Nasal cavity respiratory epithelium epithelial cell of viscerocranial mucosa (primary cell): ENCODE data around the gene DENND5A. TPM values are rescaled to one million over a fixed set of nuclear protein-coding genes. Genes with fewer than 3 reads are reported as not detected.

Source experiments
- total RNA-seq: library from RNA; depleted of rRNA; stranded (reverse); fragments of >200 nt; gene quantifications from 2 replicates; pipeline ENCODE4 v1.2.3, GENCODE V29; 2014

Gene DENND5A
- 29.4 and 58.1 TPM in 2 replicates for total RNA-seq

DNA sequence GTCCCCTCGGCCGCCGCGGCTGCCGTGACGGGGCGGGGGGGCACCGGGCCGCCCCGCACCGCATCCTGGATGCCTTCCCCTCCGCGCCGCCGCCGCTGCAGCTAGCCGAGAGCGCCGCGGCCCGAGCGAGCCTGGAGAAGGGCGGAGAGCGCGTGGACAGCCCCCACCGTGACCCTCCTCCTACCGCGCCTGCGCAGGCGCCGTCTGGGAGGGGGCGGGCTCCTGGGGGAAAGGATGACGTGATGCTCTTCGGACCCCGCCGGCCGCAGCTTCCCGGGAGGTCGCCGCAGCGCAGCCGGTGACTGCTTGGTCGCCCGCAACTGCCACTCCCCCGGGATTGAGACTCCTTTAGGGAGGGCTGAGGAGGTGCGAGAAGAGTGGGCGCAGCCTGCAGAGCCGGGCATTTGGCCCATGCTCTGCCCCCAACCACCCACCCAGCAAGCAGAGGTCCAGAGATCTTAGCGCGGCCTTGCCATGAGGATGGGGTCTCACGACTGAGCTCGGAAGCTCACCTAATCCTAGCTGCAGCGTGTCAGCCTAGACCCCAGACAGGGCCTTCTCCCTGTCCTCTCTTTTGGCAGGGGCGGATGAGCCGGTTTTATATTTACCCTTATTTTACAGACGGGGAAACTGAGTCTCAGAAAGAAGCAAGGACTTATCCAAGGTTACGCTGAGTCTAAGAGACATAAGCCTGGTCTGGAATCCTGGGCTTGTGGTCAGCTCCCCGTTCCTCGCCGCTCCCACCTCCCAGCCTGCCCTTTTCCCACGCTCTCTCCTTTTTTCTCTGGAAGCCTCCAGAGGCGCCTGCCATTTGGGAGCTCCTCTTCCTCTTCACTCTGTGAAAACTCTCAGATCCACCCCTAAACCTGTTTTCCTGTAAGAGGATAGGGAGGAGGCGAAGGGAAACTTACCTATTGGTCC, at the start of gene DENND5A:
Gene DENND5A (minus strand): TSS at position 140 of the 921 bp plus-strand sequence. CDS start 281 bp downstream, outside the sequence.

DNA sequence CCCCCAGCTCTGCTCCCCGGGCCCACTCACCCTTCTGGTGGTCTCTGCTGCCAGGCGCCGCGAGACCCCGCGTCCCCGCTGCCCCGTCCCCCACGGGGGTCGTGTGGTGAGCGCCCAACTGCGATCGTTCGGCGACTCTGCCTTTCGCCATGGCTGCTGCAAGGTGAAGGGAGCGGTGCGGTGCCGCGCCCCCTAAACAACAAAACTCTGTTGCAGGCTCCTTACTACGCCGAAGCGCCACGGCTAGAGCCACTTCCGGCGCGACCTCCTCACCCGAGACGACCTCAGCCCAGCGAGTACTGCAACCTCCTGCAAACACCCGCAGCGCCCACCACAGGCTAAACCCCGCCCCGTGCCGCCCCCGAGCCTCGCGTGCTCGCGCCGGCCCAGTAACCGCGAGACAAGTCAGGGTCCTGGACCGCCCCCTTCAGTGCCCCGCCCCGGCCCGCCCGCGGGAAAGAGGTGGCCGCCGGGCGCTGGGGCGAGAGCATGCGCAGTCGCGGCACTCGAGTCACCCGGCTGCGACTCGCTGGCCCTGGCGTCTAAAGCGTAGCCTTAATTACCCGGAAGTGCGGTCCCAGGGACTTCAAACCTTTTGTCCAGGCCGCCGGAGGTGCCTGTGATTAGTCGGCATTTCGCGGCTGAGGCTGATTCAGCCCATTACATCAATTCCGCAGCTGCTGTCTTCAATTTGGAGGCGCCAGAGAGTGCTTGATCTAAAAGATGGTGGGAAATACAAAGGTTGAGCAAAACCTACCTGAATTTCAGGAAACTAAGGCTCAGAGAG, 49.3 kb upstream of the DENND5A start, which contains the start of gene TMEM41B:
Gene TMEM41B (minus strand): TSS at position 303 of the 787 bp plus-strand sequence. CDS start 152 bp downstream, at position 151.

DNA sequence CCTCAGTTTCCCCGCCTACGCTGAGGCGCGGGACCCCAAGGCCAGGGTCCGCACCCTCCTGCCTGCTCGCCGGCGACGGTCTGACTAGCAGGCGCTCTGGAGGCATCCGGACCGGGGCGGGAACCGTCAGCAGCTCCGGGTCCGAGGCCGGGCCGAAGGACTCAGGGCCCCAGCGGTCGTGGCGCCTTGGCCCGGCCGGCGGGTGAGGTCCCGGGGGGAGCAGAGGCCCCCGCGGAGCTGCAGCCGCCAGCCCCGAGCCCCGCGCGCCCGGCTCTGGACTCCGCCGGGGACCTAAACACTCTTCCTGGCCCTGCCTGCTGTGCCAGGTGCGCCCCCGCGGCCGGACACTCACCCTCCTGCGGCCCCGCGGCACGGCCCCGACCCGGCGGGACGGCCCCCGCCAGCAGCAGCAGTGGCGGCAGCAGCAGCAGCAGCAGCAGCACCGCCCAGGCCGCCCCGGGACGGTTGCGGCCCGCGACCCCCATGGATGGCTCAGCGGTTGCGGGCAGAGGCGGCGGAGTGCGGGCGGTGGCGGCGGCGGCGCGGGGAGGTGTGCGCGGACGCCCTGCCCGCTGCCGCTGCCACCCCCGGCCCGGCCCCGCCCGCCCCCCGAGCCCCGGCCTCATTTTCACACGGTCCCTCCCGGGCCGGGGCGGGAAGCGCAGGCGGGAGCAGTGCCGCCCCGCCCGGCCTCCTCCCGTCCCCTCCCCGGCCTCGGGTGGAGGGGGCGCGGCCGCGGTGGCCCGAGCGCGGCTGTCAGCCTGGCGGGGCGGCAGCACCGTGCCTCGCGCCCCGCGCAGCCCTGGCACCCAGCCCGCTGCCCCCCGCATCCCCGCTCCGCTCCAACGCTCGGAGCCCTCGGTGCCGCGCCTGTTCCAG, 173.9 kb downstream of the DENND5A start, which contains the start of gene SCUBE2:
Gene SCUBE2 (minus strand): TSS at position 556 of the 879 bp plus-strand sequence. CDS start 71 bp downstream, at position 485.

Other genes starting within 250 kb of the DENND5A start
- gene SCUBE2, start 173.8 kb downstream of the DENND5A start, total RNA-seq: under 0.01 and 0.07 TPM in 2 replicates
- 70.1 and 79.2 TPM in 2 replicates for gene TMEM41B, start 49.2 kb upstream of the DENND5A start, total RNA-seq
- gene IPO7, start 119.3 kb upstream of the DENND5A start, total RNA-seq: 168 and 213 TPM in 2 replicates
- gene ZNF143, start 195.7 kb upstream of the DENND5A start, total RNA-seq: 47.6 and 65.3 TPM in 2 replicates